GM15510 (cell line): Measurements from ENCODE around the gene LIPA.
A peak's percentile ranks its signal among the peaks of the same experiment; 100 is the strongest.

Experiments used
- POLR2A ChIP-seq: IDR thresholded peaks from 3 replicates; pipeline ENCODE4 v1.6.1; 2011; ENCODE audit warnings: borderline replicate concordance; ENCODE audit not compliant: insufficient read length; ENCODE audit errors: extremely low read depth

The LIPA gene

DNA sequence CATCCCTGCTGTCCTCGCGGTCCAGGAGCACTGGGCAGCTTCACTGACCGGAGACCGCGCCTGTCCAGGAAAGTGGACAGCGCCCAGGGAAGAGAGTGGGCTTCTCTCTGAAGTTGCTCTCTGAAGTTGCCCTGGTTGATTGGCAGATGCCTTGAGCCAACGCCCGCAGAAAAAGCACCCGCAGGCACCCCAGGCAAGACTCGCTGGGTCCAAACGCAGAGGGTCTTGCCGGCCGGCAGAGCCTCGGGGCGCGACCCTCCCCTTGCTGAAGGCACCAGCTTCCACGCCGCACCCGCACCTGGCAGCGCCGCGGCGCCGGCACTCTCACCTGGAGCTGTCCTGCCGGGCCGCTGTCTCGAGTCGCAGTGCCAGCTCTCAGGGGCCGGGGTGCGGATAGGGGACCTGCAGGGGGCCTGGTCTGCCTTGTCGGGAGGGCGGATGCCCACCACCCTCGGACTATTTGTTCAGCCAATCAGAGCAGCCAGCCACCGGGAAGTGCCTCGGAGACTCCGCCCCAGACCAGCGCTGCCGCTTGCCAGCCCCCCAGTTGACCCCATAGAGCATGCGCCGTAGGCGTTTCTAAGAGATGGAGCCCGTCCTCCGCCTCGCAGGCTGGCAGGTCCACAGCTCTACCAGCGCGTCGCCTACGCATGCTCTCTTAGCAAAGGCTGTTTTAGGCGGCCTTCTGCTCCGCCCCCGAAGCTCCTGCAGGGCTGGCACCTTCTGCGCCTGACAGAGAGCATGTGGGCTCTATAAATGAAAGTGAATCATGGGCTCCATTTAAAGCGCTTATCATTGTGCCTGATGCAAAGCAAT lies at the start of gene LIPA:
Gene LIPA, minus strand, starts transcription at position 367 of the 816 bp plus-strand sequence. CDS start 4,127 bp downstream, outside the sequence.
- TF ChIP-seq POLR2A = peak; percentile 84

DNA sequence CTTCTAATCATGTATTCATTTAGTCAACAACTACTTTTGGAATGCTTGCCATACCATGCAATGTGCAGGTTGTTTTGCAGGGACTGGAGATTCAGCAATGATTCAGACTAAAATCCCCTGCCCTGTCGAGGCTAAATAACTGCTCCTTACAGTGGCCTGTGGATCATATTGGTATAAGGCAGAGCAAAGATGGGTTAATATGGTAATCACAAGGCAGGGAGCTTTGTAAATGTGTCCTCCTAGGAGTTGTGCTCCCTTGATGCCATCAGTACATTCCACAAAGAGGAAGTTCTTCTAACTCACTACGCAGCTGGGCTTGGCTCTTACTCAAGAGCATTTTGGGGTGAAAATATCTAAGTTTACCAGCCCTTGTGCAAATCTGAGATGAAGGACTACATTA lies 49.7 kb upstream of the LIPA start:
- TF ChIP-seq POLR2A = no peak

DNA sequence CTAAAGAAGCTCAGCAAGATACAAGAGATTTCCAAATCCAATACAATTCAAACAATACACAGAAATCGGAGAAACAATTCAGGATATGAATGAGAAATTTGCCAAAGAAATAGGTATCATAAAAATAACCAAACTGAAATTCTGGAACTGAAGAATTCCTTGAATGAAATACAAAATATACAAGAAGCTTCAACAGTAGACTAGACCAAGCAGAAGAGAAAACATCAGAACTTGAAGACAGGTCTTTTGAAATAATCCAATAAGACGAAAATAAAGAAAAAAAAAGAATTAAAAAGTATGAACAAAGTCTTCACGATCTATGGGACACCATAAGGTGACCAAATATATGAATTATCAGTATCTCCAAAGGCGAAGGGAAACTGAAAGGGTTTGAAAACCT lies 47.5 kb upstream of the LIPA start:
- no peak for TF ChIP-seq POLR2A

DNA sequence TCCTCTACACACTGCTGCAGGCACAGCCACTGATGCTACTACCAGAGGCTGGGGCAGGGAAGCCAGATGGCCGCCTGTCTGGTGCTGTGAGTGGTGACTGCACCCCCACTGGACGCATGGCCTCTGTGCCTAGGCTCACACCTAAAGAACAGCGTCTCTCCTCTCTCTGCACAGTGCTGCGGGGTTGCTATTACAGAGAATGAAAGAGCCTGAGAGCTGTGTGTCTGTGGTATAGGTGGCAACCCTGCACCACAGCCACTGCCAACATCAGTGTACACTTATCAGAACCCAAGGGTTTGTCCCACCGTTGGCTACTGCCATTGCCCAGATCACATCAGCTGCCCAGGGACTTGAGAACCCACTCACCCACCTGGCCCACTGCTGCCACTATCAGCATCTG lies 46.2 kb upstream of the LIPA start:
- TF ChIP-seq POLR2A = no peak

DNA sequence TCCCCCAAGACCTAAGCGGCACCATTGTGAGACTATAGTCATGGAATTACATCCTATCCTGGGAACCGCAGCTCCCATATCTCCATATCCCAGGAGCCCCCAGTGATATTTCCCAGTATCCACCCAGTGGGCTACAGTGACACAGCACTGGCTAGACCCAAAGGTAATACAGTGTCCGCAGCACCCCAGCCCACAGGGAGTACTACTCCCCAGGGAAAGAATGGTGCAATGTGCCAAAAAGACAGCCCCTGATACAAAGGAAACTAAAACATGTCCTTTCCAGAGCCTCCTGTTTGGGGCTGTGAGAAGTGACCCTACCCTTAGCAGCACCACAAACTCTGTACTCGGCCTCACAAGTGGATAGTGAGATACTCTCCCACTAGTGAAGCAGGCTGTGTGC lies 45.8 kb upstream of the LIPA start:
- no peak for TF ChIP-seq POLR2A

DNA sequence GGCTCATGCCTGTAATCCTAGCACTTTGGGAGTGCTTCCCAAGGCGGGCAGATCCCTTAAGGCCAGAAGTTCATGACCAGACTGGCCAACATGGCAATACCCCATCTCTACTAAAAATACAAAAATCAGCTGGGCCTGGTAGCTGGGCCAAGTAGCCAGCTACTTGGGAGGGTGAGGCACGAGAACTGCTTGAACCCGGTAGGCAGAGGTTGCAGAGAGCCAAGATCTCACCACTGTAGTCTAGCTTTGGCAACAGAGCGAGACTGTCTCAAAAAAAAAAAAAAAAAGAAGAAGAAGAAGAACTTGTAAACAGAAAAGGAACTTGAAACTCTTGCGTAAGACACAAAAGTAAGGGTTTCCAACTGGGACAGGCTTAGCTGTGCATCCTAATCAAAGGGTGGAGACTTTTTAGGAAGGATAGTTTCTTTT lies 44.7 kb upstream of the LIPA start:
- no peak for TF ChIP-seq POLR2A

DNA sequence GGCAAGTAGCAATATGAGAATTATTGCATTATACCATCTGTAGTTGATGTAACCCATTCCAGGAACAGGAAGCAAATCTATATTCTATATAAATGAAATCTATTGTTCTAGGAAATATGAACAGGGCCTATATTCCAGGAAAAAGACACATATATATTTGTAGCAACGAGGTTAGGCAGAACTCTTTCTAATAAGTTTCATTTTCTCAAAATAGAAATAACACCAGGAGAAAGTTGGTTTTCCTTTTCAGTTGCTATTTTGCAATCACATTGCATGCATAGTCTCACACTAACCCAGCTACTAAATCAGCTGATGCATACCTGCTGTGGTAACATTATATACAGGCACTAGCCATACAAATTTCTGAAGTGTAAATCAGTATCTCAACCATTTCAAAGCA lies 44.0 kb upstream of the LIPA start:
- no peak for TF ChIP-seq POLR2A

DNA sequence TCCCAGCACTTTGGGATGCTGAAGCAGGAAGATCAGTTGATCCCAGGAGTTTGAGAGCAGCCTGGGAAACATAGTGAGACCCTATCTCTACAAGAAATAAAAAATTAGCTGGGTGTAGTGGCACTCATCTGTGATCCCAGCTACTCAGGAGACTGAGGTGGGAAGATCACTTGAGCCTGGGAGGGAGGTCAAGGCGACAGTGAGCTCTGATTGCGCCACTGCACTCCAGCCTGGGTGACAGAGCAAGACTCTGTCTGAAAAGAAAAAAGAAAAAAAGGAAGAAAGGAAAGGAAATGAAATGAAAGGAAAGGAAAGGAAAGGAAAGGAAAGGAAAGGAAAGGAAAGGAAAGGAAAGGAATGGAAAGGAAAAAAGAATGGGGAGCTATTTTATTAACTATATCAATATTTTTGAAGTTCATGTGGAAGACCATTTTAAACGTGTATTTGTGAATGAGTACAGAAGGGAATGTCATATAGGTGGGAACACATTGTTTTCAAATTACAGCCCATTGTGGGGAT lies 43.2 kb upstream of the LIPA start:
- no peak for TF ChIP-seq POLR2A

DNA sequence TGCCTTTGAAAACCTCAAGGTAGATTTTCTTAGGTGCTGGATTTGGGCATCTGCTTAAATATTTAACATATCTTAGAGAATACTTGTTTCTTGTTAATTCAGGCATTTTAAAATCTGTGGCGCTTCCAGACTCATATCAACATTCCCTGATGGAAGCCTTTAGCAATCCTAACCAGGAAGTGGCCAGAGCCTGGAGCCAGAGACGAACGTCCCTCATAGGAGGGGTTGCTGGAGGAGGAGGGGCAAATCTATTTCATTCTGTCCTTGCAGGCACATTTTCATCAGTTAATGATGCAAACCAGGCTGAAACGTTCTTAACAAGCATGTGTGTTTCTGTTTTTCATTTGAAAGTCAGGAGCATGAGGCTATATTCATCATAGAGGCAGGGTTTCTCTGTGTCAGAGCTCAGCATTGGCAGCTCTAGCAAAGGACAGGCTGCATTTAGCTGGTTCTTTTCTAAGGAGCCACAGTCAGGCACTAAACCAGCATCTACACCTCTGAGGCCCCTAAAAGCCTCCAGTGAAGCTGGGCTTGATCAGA lies 32.4 kb upstream of the LIPA start:
- TF ChIP-seq POLR2A = no peak

DNA sequence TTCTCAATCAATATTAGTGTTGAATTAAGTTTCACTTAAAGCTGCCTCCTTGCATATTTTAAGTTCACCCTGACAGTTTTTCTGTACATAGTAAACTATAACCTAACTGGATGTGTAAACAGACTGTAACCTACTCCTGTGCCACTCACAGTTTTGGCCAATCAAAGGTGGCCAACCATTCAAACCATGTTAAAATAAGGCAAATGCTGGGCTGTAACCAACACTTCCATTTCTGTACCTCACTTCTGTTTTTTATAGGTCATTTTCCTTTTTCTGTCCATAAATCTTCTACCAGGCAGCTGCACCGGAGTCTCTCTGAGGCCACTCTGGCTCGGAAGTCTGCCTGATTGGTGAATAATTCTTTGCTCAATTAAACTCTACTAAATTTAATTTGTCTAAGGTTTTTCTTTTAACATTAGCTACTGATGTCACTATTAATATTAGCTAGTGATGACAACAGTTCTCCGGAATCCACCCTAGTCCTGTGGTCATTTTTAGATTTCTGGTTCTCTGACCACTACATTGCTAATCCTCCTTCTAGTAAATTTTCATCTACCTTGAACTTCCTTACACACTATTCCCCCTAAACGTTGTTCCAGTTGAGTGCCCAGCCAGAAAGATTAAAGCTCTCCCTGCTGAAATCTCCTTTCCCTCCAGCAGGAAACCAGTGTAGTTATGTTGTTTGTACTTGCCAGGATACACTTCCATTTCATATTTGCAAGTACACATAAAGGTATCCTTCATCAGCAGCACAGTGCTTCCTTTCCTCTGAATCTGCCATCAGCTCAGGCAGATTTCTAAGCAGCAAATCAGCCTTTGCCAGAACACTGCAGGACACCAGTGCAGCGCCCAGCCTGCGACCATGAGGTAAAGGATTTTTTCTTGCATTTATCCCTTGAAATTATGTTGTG lies 31.7 kb upstream of the LIPA start:
- no peak for TF ChIP-seq POLR2A

DNA sequence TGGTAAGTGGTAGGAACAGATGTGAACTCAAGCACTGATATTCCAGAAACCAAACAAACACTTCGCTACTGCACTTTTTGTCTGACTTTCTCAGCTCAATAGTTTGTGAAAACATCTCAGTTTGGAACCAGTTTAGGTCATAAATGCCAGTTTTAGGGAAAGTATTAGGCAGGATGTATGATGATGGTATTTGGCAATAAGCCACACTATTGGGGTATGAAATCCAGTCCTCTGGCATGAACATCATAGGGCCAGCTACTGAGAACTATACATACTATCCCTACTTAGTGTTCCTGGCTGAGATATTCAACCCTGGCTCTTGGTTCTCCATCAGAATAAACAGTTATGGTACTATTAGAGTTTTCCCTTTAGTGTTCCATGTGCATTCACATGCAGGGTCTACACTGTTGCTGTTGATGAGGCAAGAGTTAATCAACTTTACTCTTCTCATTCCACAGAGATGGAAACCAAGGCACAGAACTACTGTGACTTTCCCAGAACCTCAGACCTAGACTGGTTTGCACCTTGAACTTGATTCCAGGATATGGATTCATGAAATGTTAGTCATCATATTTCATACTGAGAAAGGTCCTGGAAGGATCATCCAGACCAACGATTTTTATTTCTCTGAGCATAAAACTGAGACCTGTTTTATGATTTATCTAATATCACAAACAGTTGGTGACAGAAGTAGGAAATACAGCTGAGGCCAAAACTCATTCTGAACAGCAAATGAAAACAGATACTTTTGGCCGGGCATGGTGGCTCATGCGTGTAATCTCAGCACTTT lies 30.2 kb upstream of the LIPA start:
- TF ChIP-seq POLR2A = no peak

DNA sequence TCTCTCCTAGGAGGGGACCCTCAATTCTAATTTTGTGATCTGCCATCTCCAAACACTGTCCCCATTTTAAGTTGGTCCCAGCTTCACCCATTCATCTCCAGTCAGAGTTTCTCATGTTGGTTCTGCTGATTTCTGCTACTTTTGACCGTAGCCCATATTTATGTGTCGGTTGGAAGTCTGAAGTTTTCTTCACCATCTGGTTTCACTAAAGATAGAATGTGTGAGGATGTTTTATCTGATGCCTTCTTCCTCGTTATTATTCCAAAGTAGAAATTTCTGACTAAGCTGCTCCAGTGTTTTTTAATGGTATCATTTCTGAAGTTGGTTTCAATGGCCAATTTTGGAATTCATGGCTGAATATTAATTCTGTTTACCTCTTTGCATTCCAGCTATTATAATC lies 28.9 kb upstream of the LIPA start:
- TF ChIP-seq POLR2A = no peak

DNA sequence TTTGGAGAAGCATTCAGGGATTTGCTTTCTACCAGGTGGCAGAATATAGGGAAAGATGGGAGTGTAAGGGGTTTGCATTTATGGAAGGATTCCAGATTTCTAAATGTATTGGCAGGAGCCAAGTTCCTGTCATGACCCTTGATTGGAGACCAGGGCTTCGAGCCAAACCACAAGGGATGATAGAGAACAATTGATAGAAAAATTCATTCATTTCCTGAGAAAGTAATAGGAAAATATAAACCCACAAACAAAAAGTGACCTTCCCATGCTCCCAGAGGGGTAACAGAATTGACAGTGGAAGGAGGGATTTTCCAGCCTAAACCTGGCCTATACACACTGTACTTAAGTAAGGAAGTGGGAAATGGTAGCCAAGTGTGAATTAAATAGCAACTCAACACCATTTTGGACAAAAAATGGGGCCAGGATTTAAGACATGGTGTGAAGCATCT lies 27.9 kb upstream of the LIPA start:
- TF ChIP-seq POLR2A = no peak

DNA sequence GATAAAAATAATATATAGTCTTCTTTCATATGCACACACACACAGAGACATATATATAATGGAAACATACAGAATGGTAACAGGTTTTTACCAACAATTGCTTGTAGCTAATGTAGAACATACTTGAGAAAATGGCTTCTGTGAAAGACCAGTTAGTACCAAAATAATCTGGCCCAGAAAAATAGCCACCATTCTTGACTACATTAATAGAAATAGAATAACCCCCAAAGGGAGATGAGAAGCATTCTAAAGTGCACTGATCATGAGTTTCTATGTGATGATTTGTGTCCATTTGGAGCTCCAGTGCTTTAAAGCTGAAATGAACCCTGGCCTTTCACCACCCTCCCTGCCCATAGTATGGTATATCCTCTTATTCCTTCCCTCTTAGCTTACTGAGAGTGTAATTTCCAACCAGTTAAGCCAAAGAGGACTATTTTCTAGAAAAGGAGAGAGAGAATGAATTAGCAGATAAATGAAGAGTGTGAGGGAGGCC lies 27.4 kb upstream of the LIPA start:
- TF ChIP-seq POLR2A = no peak
